OCI-M1 (cell line): ENCODE measurements around the gene DLG2.
A peak's percentile ranks its signal among the peaks of the same experiment; 100 is the strongest.

ENCODE experiments used
- DNase-seq: peaks from one replicate; lab custom pipeline; 2025; lab: John Stamatoyannopoulos, UW

DLG2 gene

DNA sequence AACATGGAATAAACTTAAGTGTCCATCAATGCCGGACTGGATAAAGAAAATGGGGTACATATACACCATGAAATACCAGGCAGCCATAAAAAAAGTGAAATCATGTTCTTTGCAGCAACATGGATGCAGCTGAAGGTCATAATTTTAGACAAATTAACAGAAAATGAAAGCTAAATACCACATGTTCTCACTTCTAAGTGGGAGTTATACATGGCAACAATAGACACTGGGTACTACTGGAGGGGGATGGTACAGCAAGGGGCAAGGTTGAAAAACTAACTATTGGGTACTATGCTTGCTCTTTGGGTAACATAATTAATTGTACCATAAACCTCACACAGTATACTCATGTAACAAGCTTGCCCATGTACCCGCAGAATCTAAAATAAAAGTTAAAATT lies 851.6 kb downstream of the DLG2 start:
- no peak for DNase-seq

DNA sequence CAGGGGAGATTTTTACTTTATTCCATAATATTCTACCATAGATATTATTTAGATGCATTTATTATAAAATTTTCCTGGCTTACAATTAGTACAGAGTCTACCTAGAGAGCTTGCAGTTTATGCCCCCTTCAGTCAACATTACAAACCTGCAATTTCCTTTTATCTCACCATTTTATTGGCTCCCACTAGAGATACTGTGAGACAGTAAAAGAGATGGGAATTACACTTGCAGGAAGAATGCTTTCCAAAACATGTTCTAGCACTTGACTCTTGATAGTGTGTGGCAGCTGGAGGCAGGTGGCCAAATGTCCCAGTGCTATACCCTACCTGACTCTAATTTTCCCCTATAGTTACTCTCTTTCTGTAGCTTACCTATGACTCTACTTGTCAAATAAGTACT lies 863.2 kb downstream of the DLG2 start:
- DNase-seq, result no peak

DNA sequence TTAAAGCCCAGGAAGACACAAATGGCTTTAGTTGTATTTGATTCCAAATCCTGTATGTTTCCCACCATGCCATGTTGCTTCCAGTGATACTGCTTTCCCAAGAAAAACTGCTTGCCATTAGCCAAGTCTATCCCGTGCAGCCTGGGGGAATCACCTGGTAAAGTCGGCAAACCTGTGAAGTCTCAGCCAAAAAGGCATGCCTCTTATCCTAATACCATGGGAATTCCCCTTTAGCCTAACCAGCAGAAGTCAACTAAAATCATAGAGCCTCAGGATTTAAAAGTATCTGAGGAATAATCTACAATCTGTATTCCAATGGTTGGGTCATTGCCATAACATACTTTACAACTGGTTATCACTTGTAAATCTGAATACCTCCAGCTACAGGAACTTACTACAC lies 869.4 kb downstream of the DLG2 start:
- no peak for DNase-seq

DNA sequence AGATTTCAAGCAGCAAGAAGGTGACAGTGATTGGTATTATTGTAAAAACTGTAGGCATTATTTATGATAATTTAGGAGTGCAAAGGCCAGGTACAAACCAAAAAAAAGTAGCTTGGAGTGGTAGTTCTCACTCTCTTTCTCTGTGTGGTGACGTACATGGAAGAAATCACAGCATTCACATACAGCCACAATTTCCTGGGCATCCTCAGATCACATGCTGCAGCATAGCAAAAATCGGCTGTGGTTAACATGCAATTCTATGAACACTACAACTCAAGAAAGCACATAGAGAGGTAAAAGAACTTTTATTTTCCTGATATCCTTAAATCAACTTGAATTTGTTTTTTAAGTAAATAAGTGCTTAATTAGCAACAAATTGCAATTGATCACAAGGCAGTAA lies 875.8 kb downstream of the DLG2 start:
- no peak for DNase-seq

DNA sequence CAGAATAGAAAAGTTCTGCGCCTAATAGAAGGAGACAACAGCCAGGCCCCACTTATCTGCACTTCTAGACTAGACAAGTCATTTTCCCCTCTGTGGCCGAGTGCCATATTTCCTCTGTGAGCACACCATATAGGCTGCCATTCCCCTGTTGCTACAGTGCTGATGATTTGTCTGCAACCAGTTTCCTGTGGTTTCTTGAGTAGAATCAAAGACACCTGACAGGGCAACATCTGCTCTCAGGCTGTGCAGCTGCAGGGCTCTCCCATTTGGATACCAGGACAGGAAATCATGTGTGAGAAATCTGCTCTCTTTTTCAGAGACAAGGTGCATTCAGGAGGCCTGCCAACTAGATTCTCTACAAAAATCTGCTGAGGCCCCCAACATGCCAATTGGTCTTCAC lies 879.3 kb downstream of the DLG2 start:
- DNase-seq, result no peak

DNA sequence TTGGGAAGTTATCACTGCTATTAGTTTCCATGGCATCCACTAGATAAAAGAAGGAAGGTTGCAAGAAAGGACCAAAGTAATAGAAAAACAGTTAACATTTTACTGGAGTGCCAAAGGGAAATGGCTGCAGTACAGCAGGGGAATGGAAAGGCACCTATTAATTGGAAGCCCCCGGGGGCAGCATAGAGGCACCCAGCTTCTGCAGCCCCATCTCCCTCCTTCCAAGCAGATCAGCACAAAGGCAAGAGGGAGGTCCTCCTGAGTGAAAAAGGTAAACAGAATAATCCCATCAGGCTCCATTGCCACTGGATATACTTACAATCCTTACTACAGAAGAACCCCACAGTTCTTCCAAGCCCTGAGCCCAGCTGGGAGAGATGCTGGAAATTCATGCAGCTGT lies 887.1 kb downstream of the DLG2 start:
- no peak for DNase-seq

DNA sequence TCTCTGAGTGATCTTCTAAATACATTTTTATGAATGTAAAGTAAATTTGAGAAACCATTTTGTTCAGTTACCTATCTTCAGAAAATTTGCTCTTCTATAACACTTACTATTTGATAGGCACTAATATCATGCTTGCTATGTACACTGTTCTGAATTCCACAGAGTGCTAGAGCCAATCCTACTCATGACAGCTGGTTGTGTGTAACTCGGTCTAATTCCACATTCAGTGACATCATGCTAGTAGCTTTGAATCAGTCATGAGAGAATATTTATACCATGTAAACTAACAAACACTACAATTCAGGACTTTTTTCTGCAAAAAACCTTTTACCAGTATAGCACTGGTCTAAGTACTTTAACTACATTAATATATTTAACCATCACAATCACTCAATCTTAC lies 902.9 kb downstream of the DLG2 start:
- no peak for DNase-seq

DNA sequence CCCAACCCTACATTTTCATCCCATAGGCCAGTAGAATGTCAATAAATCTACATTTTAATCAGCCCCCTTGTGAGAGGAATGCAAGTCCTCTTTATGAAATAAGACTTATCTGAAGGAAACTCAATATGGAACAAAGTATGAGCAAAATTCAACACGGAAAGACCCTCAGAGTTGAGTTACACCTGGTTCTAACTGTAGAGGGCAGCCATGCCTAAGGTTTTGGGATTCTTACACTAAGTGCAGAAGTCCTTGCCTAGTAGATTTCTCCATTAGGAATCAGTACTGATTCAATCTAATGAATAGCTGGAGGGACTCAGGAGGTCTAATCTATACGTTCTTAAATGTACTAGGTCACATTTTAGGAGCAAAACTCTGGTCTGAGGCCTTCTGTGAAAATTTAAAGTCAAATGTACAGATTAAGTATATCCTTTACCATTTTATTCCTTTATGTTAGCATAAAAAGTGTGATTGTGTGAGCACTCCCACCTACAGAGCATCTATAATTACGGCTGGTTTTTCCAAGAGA lies 904.5 kb downstream of the DLG2 start:
- peak; percentile 59 for DNase-seq

DNA sequence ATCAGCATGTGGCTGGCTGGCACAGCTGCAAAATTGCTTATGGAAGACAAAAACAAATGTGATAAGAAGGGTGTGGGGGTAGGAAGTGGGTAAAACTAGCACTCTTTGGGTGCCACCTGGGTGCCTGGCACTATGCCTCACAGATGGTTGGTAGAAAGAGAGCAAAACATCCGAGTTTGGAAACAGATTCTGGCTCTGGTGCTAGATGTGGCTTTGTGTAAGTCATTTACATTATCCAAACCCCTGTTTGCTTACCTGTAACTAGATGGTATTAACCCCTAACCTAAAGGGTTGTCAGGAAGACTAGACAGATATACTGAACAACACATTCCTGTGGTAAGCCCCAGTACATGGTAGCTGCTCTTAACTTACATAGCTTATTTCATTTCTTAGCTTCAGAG lies 905.6 kb downstream of the DLG2 start:
- no peak for DNase-seq

DNA sequence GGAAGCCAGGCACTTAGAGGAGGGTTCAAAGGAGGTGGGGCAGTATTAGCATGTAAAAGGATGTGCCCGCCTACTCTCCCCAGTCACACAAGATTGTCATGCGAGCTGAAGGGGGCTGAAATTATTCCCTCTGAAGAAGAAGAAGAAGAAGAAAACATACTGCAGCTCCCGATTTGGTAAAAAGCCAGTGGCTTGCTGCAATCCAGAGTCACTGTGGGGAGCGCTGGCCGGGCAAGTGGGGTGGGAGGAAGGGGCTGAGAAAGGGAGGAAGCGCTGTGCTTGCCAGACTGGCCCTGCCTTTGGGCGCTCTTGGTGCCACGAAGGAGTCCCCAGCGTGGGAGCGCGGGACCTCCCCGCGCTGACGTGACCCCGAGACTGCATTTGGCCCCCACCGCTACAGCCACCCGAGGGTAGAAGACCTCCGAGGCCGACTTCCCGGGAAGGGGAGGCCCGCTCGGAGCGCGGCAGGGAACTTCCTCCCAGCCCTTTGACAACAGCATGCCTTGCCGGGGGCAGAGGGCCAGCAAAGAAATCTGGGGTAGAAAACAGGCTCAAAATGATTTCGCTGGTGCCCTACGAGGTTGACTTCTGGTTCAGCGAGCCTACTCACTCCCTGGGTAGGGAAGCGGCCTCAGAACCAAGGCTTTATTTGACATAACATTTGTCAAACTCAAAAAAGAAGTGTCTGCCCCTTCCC lies 906.3 kb downstream of the DLG2 start:
- DNase-seq, result no peak

DNA sequence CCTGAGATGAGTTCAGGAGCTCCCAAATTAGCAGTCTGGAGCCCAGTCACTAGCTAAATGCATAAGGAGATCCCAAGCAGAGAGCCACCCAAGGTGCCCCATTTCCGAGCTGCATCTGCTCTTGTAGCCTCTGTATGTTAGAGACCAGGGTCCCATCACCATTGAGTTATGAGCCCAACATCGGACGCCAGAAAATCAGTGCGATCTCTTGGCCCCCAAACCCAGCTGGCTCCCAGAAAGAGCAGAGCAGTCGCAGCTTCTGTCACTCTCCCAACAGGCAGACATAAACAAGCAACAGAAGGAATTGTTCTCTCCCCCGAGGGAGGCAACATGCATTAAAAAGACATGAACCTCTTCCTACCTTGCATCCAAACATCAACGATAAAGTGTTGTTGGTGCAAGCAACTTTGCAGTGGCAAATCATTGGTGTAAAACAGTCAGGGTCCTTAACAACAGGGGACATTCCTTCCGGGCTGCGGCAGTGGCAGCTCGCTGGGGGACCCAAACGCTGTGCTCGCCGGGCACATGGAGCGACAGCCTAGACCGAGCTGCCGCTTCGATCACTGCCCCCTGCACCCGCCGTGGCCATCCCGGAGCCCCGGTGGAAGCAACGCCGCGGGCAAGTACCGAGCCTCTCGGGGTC lies 907.1 kb downstream of the DLG2 start:
- DNase-seq, result no peak

DNA sequence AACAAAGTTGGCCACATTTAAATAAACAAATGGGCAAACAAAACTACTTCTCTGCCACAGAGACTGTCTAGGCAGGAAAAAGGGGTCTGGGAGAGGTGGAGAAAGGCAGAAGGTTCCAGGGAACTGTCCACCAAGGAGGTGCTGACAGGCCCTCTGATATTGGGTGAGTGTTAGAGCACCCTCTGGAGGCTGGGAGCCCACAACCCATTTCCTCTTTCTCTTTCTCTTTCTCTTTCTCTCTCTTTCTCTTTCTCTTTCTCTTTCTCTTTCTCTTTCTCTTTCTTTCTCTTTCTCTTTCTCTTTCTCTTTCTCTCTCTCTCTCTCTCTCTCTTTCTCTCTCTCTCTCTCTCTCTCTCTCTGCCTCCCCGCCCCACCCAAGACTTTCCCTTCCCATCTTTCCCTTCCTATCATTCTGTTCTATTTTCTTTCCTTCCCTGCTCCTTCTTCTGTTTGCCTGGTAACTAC lies 912.8 kb downstream of the DLG2 start:
- DNase-seq, result peak; percentile 99

DNA sequence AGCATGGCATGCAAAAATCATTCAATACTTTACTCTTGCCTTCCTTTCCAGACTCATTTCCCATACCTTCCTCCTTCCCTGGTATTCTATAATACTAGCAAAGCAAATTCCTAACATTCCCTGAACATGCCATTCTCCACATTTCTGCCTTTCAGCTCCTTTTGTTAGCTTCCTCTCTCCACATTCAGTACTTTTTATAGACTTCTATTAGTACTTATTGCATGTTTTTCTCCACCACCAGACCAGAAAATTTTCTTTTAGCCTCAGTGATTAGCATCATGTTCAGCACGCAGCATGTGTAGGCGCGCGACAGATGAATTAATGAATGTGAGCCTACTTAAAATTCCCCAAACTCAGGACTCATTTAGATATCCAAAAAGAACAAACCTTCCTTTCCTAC lies 935.3 kb downstream of the DLG2 start:
- no peak for DNase-seq

DNA sequence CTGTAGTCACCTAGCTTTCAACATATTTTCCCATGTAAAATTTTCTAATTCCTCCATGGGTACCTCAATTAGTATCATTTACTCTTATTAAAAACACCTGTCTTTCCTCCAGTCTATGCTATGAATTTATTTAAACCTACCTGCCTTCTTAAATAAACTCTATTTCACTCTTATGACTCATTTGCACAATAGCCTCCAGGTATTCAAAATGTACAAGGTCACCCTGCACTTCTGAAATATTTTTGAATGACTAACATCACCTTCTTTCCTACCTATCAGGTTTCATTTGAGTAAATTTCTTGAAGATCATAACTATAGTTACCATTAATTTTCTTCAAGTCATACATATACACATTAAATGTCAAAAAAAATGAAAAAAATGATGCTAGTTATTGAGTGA lies 939.7 kb downstream of the DLG2 start:
- no peak for DNase-seq

DNA sequence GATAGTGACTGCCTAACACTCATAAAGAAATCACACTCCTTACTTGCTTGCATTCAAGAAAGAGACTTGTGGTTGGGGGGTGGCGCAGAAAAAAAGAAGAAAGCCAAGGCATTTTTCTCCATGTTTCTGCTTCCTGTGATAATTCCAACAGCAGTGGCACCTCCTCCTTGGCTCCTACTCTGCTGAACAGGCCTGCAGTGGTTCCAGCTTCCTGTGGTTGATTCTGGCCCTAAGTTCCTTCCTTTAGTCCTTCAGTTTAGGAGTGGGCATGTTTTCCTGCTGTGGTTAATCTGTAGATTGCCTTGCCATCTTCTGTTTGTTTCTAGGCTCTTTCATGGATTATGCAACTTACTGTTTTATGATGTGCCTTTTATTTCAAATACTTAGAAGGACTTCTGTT lies 940.4 kb downstream of the DLG2 start:
- no peak for DNase-seq

DNA sequence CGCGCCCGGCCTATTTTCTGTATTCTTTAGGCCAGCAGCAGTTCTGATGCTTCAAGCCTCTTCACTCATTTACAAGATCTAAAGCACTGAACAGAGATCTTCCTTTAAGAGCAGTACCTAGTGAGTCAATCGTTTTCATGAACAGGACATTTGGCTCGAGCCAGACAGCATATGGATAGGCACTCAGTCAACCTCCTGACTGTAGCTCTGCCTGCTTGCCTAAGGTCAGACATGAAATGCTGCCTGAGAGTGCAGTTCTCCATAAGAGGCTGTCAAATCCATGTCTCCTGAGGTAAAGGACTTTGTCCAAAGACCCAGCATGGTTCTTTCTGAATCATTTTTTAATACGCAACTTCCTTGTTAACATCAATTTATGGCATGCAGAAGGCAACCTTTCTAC lies 941.2 kb downstream of the DLG2 start:
- DNase-seq, result no peak

DNA sequence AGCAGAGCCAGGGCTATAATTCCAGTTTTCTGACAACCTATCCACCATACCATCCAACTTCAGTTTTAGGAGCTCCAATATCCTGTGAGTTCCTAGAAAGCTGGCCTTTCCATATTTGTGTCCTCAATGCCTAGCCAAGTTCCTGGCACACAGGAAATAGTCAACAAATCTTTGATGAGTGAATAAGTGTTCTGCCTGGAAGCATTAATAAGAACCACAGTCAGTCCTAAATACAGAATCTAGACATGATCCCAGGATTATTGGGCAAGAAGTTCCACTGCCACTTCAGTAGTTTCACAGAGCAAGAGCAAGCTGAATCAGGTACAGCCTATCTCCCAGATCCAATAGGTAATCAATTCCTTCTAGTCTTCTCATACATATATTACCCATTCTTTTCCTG lies 942.0 kb downstream of the DLG2 start:
- no peak for DNase-seq

DNA sequence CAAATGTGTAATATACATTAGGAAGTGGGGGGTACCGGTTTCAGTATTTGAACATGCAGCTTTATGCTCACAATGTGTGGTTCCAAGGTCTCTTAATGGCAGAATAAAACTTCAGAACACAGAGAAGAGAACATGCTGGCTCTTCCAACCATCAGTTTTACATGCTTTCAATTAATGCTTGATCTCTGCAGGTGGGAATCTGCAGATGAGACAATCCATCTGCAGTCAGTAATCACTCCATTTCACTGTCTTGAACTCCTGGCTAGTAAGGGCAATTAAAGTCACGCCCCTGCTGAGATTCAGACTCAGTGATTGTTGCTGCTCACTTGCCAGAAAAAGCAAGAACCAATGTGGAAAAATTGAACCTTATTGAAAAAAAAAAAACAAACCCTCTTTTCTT lies 945.7 kb downstream of the DLG2 start:
- no peak for DNase-seq

DNA sequence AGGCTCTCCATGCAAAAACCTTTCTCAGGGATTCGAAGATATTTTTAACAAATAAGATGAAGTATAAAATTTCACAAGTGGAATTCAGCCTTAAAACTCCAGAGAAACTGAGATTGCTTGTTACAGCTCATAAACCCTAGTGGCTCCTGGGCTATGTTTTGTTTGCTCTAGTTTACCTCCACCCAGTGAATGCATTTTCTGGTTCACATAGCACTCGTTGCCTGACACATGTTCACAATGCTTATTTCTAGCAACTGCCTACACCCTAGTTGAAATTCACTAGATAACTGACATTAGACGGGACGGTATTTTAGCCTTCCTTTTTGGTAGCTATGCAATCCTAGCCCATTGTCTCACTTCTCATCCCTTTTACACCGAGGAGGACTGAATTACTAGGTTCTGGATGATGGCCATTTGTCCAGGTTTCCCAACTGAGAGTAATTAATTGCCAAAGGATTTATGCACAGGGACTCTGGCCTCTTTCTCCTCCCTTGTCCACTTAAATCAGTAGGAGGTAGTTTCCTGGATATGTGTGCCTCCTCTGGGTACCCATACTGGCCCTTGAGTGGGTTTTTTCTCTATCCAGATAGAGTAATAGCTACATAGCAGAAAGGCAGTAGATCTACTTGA lies 951.6 kb downstream of the DLG2 start:
- DNase-seq, result no peak

DNA sequence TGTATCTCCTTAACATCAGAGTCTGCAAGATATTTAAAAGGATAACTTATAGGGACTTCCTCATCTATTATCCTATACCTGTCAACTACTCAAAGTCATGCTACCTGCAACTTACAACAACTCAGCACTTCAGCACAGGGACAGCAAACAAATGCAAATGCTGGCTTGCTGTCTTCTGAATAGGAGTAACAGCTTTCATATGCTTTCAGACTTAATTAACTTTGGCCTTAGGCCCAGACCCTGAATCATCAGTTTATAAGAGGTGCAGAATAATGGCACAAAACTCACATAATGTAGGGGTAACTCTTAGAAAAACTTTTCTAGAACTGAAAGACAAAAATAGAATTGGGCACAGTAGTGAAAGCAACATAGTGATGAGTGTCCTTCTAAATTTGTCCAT lies 953.4 kb downstream of the DLG2 start:
- no peak for DNase-seq

DNA sequence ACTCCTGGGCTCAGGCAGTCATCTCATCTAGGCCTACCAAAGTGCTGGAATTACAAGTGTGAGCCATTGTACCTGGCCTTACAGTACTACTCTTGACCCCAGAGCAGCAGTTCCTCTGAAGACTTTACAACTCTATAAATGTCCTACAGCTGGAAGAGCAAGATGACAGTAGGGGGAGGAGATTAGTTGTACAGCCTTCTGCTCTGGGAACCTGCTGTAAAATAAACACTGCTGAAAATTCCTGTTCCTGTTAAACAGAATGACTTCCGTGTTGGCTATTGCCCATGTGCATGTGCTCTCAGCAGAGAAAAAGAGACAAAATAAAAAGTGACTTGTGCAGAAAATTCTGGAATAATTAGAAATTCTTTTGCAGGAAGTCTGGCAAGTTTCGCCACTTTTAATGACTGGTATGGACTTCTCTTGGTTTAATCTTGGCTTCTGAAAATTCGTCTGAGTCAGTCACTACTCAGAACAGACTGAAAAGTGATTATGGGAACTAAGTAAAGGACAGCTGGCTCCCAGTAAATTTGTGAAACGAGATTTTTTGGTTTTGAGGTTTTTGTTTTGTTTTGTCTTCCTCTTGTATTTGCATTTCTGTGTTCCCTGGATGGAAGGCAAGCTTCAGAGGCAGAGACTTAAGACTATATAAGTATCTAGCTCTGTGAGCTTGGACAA lies 955.7 kb downstream of the DLG2 start:
- DNase-seq, result no peak

DNA sequence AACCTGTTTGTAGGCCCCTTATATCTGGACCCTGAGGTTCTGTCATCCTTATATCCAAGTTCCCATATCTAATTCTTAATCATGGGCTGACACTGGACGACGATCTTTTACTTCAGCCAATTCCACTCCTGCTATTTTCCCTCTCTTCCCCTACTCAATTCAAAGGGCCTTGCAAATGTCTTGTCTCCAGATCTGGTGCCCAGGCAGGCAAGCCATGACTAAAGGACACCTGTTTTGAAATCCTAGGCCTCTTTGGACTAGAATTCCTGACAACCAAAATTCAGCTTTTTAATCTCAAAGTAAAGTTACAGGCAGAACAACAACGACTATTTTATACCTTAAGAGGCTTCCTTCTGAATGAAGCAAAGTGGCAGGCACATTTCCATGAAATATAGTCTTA lies 963.4 kb downstream of the DLG2 start:
- DNase-seq, result no peak
